Measurements from ENCODE around the gene TAAR6. TPM values are rescaled to one million over a fixed set of nuclear protein-coding genes. Genes with fewer than 3 reads are reported as not detected.
"Not testable (repeated sequence)": the region's sequence is repeated elsewhere in the genome, so short reads cannot be mapped to it uniquely, and the experiment has no call there.

The TAAR6 gene
- total RNA-seq, 2 donors from 2014 or later, result not detected

GRCh38 chr6:132571774-132572173 is 1.7 kb downstream of the TAAR6 start:
- DNase-seq (no peak), ATAC-seq (no peak)
- intact Hi-C loops (cut with DNase I), result no loop called here

GRCh38 chr6:132584698-132585097 is 14.6 kb downstream of the TAAR6 start:
- intact Hi-C loops (cut with DNase I), result no loop called here
- DNase-seq (no peak), ATAC-seq (no peak)

- intact Hi-C loops (cut with DNase I), result no loop called here
- DNase-seq (no peak), ATAC-seq (no peak)
Measured at GRCh38 chr6:132587424-132587823, 17.3 kb downstream of the TAAR6 start.

GRCh38 chr6:132589454-132589853 is 19.3 kb downstream of the TAAR6 start, which contains the start of gene TAAR5:
TAAR5 (minus strand) TSS chr6:132589741; CDS start chr6:132589686, 55 bp downstream.
- DNase-seq (no peak), ATAC-seq (no peak)
- intact Hi-C loops (cut with DNase I), result no loop called here

GRCh38 chr6:132590362-132590761 is 20.2 kb downstream of the TAAR6 start:
- intact Hi-C loops (cut with DNase I), result no loop called here
- ATAC-seq, result no peak
- DNase-seq, result no peak

GRCh38 chr6:132592855-132593254 is 22.7 kb downstream of the TAAR6 start:
- ATAC-seq, result no peak
- intact Hi-C loops (cut with DNase I), result no loop called here
- DNase-seq, result no peak

- no peak for ATAC-seq
- DNase-seq, result no peak
- intact Hi-C loops (cut with DNase I), result no loop called here
Measured at GRCh38 chr6:132596201-132596600, 26.1 kb downstream of the TAAR6 start.

GRCh38 chr6:132598473-132598872 is 28.4 kb downstream of the TAAR6 start:
- intact Hi-C loops (cut with DNase I), result no loop called here
- ATAC-seq (no peak), DNase-seq (no peak)

- DNase-seq; ATAC-seq; intact Hi-C loops (cut with DNase I): not testable (repeated sequence)
Measured at GRCh38 chr6:132600900-132601299, 30.8 kb downstream of the TAAR6 start.

- intact Hi-C loops (cut with DNase I), result no loop called here
- DNase-seq, result no peak
- no peak for ATAC-seq
Measured at GRCh38 chr6:132604635-132605152, 34.6 kb downstream of the TAAR6 start.

GRCh38 chr6:132607544-132608233 is 37.6 kb downstream of the TAAR6 start:
- intact Hi-C loops (cut with DNase I), result no loop called here
- no peak for DNase-seq
- no peak for ATAC-seq

- DNase-seq (no peak), ATAC-seq (no peak)
- intact Hi-C loops (cut with DNase I), result no loop called here
Measured at GRCh38 chr6:132611616-132612015, 41.5 kb downstream of the TAAR6 start.

- intact Hi-C loops (cut with DNase I), result no loop called here
- ATAC-seq (no peak), DNase-seq (no peak)
Measured at GRCh38 chr6:132612449-132613108, 42.5 kb downstream of the TAAR6 start.

- no peak for ATAC-seq
- DNase-seq, result no peak
- intact Hi-C loops (cut with DNase I), result no loop called here
Measured at GRCh38 chr6:132614554-132614953, 44.4 kb downstream of the TAAR6 start.

- ATAC-seq, result no peak
- intact Hi-C loops (cut with DNase I), result no loop called here
- DNase-seq, result no peak
Measured at GRCh38 chr6:132616677-132617076, 46.6 kb downstream of the TAAR6 start.

Other genes starting within 250 kb of the TAAR6 start
- 1 to 10 TPM; 2.2 to 3.6 TPM for gene MOXD1, start 168.8 kb upstream of the TAAR6 start, total RNA-seq
- 10 to 100 TPM; 46.4 to 53.0 TPM for gene STX7, start 57.2 kb upstream of the TAAR6 start, total RNA-seq
- gene TAAR9, start 32.0 kb upstream of the TAAR6 start, total RNA-seq, result not detected
- not detected for gene TAAR8, start 17.6 kb upstream of the TAAR6 start, total RNA-seq
- gene TAAR5, start 19.4 kb downstream of the TAAR6 start, total RNA-seq, result not detected
- gene TAAR2, start 54.0 kb downstream of the TAAR6 start, total RNA-seq, result not detected
- gene TAAR1, start 88.9 kb downstream of the TAAR6 start, total RNA-seq, result not detected
- 1 to 10 TPM; 1.1 to 4.5 TPM for gene VNN1, start 143.7 kb downstream of the TAAR6 start, total RNA-seq
- gene VNN2, start 187.6 kb downstream of the TAAR6 start, total RNA-seq, result 1 to 10 TPM; 3.8 to 4.1 TPM
- 1 to 10 TPM; 5.4 to 5.9 TPM for gene SLC18B1, start 228.3 kb downstream of the TAAR6 start, total RNA-seq
- gene RPS12, start 244.2 kb downstream of the TAAR6 start, total RNA-seq, result 100 to 1,000 TPM; 647 to 723 TPM